Lower leg skin (tissue), 3 donors: ENCODE measurements around the gene STARD13.

Source experiments
- CTCF ChIP-seq, 3 donors: fragments of 450-650 bp; IDR thresholded peaks; one replicate each; pipeline ENCODE4 v1.5.1; 2016; ENCODE audit warnings: antibody characterized with exemption in 3 of 3, mild to moderate bottlenecking in 3 of 3, moderate library complexity in 2 of 3
- POLR2A ChIP-seq, 2 donors: fragments of 450-650 bp; IDR thresholded peaks; one replicate each; pipeline ENCODE4 v1.6.1; 2016 to 2017; ENCODE audit warnings: antibody characterized with exemption in 2 of 2, mild to moderate bottlenecking in 1 of 2, moderate library complexity in 1 of 2

- TF ChIP-seq CTCF (IDR thresholded peaks at IDR 0.05) (no peak), POLR2A (IDR thresholded peaks at IDR 0.05) (no peak)
Measured at GRCh38 chr13:33150662-33151061, 134.9 kb downstream of the STARD13 start.
